ENCODE measurements around the gene HIVEP2. TPM values are rescaled to one million over a fixed set of nuclear protein-coding genes. Genes with fewer than 3 reads are reported as not detected.

The HIVEP2 gene
- total and polyA plus RNA-seq, 2 experiments from 2014 or later, result 8.3 to 21.0 TPM

DNA sequence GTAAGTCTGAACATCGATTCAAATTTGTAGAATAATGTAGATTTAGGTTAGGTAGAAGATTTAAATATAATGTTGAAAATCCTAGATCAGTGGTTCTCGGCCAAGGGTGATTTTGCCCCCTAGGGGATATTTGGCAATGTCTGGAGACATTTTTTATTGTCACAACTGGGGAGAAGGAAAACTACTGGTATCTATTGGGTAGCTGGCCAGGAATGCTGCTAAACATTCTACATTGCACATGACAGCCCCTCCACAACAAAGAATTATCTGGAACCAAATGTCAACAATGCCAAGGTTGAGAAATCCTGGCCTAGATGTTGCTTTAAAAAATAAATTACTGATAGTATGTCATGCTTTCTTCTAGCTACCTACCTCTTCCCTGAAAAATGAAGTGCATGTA lies 76.1 kb downstream of the HIVEP2 start:
- H3K36me3 ChIP-seq (ENCODE audit: low read depth), result no peaks in the 10 kb centered on the region
- 97 to 100% methylated on average over 2 of the region's 2 CpGs for WGBS, 2 experiments (ENCODE audit: low coverage in 1 of 2, low lambda C conversion rate in 2 of 2, missing lambda C conversion rate in 2 of 2)
- no peak overlapping the region for H3K4me2 ChIP-seq (ENCODE audit: unreplicated experiment)
- H3K27ac ChIP-seq, result no peak overlapping the region
- H3K9me2 ChIP-seq (ENCODE audit: insufficient read depth), result no peaks in the 10 kb centered on the region
- TF ChIP-seq EZH2phosphoT487 (IDR thresholded peaks at IDR 0.05; ENCODE audit: insufficient read depth, low read depth), result no peak
- TF ChIP-seq EZH2 (IDR thresholded peaks at IDR 0.05; ENCODE audit: insufficient read depth, poor library complexity, severe bottlenecking), result no peak
- in situ Hi-C loops (cut with MboI), result no loop called here
- H4K20me1 ChIP-seq (ENCODE audit: insufficient read depth), result no peaks in the 10 kb centered on the region
- H3K9me3 ChIP-seq (ENCODE audit: low read depth), result no peaks in the 10 kb centered on the region
- peaks cover 100% of the 10 kb centered on the region for H3K79me2 ChIP-seq (ENCODE audit: insufficient read depth)
- no peak overlapping the region for H3K9ac ChIP-seq
- DNase-seq, result peak; percentile 0
- H2AFZ ChIP-seq, result no peak overlapping the region
- no peak overlapping the region for H3K4me3 ChIP-seq
- peaks cover 39% of the 10 kb centered on the region for H3F3A ChIP-seq (ENCODE audit: insufficient read depth)
- H3K4me1 ChIP-seq (ENCODE audit: insufficient read depth), result peaks cover 57% of the 10 kb centered on the region
- H3K27me3 ChIP-seq (replicated peaks; ENCODE audit: insufficient read depth), result no peaks in the 10 kb centered on the region

DNA sequence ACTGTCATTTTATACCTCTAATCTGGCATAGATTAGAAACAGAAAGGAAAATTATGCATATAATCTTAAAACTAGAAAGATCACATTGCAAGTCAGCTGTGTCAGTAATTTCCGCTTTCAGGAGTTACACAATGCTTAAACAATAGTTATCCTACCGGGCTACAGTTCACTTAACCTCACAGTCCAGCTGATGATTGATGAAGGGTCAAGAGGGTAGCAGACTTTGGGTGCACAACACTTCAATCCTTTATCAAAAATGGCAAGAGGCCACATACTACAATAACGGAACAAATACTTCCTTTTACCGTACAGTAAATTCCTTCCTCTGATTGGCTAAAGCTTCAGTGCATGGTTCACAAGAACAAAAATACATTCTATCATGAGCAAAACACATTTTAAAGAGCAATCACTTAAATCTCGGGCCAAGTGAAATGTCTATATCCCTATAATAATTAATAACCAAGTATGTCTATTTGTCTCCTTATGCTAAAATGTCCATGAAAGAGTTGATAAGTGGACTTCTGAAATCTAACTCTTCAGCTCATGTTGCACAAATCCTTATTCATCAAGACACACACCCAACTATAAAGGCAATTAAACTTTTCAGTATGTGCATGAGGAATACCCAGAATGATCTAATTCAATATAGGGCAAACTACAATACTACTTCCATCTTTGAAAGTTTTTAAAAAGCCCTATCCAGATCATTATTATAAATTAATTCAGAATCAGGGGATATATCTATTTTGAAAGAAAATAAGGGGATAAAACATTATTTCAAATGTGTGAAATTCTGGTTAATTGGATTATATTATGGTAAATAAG lies 76.8 kb downstream of the HIVEP2 start:
- in situ Hi-C loops (cut with MboI), result no loop called here
- H3K9ac ChIP-seq, result no peak overlapping the region
- H3K9me3 ChIP-seq (ENCODE audit: low read depth), result no peaks in the 10 kb centered on the region
- peaks cover 100% of the 10 kb centered on the region for H3K79me2 ChIP-seq (ENCODE audit: insufficient read depth)
- H3K27me3 ChIP-seq (replicated peaks; ENCODE audit: insufficient read depth), result no peaks in the 10 kb centered on the region
- no peaks in the 10 kb centered on the region for H4K20me1 ChIP-seq (ENCODE audit: insufficient read depth)
- no peaks in the 10 kb centered on the region for H3K9me2 ChIP-seq (ENCODE audit: insufficient read depth)
- H3K4me3 ChIP-seq, result no peak overlapping the region
- no peak overlapping the region for H3K27ac ChIP-seq
- TF ChIP-seq EZH2 (IDR thresholded peaks at IDR 0.05; ENCODE audit: insufficient read depth, poor library complexity, severe bottlenecking) (no peak), EZH2phosphoT487 (IDR thresholded peaks at IDR 0.05; ENCODE audit: insufficient read depth, low read depth) (no peak)
- WGBS, 2 experiments (ENCODE audit: low coverage in 1 of 2, low lambda C conversion rate in 2 of 2, missing lambda C conversion rate in 2 of 2), result 83 to 84% methylated on average over 5 of the region's 5 CpGs
- no peak overlapping the region for H2AFZ ChIP-seq
- H3K4me2 ChIP-seq (ENCODE audit: unreplicated experiment), result no peak overlapping the region
- peaks cover 36% of the 10 kb centered on the region for H3F3A ChIP-seq (ENCODE audit: insufficient read depth)
- H3K36me3 ChIP-seq (ENCODE audit: low read depth), result no peaks in the 10 kb centered on the region
- peaks cover 50% of the 10 kb centered on the region for H3K4me1 ChIP-seq (ENCODE audit: insufficient read depth)
- no peak for DNase-seq

- Histone ChIP-seq H3K9me2 (ENCODE audit: insufficient read depth) (no peaks in the 10 kb centered on the region), H3K9ac (no peak overlapping the region), H3K27me3 (replicated peaks; ENCODE audit: insufficient read depth) (no peaks in the 10 kb centered on the region), H3F3A (ENCODE audit: insufficient read depth) (peaks cover 28% of the 10 kb centered on the region), H3K9me3 (ENCODE audit: low read depth) (no peaks in the 10 kb centered on the region), H4K20me1 (ENCODE audit: insufficient read depth) (no peaks in the 10 kb centered on the region), H3K4me2 (ENCODE audit: unreplicated experiment) (no peak overlapping the region), H2AFZ (no peak overlapping the region), H3K36me3 (ENCODE audit: low read depth) (no peaks in the 10 kb centered on the region), H3K27ac (no peak overlapping the region), H3K79me2 (ENCODE audit: insufficient read depth) (peaks cover 95% of the 10 kb centered on the region), H3K4me3 (no peak overlapping the region), H3K4me1 (ENCODE audit: insufficient read depth) (peaks cover 43% of the 10 kb centered on the region)
- 35 to 37% methylated on average over 4 of the region's 4 CpGs for WGBS, 2 experiments (ENCODE audit: low coverage in 1 of 2, low lambda C conversion rate in 2 of 2, missing lambda C conversion rate in 2 of 2)
- TF ChIP-seq EZH2phosphoT487 (IDR thresholded peaks at IDR 0.05; ENCODE audit: insufficient read depth, low read depth) (no peak), EZH2 (IDR thresholded peaks at IDR 0.05; ENCODE audit: insufficient read depth, poor library complexity, severe bottlenecking) (no peak)
- in situ Hi-C loops (cut with MboI), result no loop called here
- no peak for DNase-seq
Observed at GRCh38 chr6:142867355-142867801, 77.6 kb downstream of the HIVEP2 start.

- TF ChIP-seq EZH2phosphoT487 (IDR thresholded peaks at IDR 0.05; ENCODE audit: insufficient read depth, low read depth), result no peak
- no peak for TF ChIP-seq EZH2 (IDR thresholded peaks at IDR 0.05; ENCODE audit: insufficient read depth, poor library complexity, severe bottlenecking)
- Histone ChIP-seq H3K4me2 (ENCODE audit: unreplicated experiment) (no peak overlapping the region), H3K4me1 (ENCODE audit: insufficient read depth) (peaks cover 22% of the 10 kb centered on the region), H3K27me3 (replicated peaks; ENCODE audit: insufficient read depth) (no peaks in the 10 kb centered on the region), H3K27ac (no peak overlapping the region), H3F3A (ENCODE audit: insufficient read depth) (0 out of 2 replicates have a peak, but pooled peaks cover 8% of the 10 kb centered on the region), H2AFZ (no peak overlapping the region), H4K20me1 (ENCODE audit: insufficient read depth) (no peaks in the 10 kb centered on the region), H3K79me2 (ENCODE audit: insufficient read depth) (peaks cover 93% of the 10 kb centered on the region), H3K9me3 (ENCODE audit: low read depth) (no peaks in the 10 kb centered on the region), H3K36me3 (ENCODE audit: low read depth) (0 out of 2 replicates have a peak, but pooled peaks cover 2% of the 10 kb centered on the region), H3K9me2 (ENCODE audit: insufficient read depth) (no peaks in the 10 kb centered on the region), H3K4me3 (no peak overlapping the region), H3K9ac (no peak overlapping the region)
- no peak for DNase-seq
- WGBS, 2 experiments (ENCODE audit: low coverage in 1 of 2, low lambda C conversion rate in 2 of 2, missing lambda C conversion rate in 2 of 2), result 79 to 82% methylated on average over 2 of the region's 2 CpGs
- in situ Hi-C loops (cut with MboI), result no loop called here
Observed at GRCh38 chr6:142863981-142864380, 81.0 kb downstream of the HIVEP2 start.
